Bronchial epithelial cell (primary cell): Measurements from ENCODE around the gene SYNPO. TPM values are rescaled to one million over a fixed set of nuclear protein-coding genes. Genes with fewer than 3 reads are reported as not detected.

Source experiments
- DNase-seq: peaks from one replicate; pipeline ENCODE4 v3.0.0-alpha.2; 2010; ENCODE audit warnings: low read depth
- FAIRE-seq: peaks from 2 replicates; lab custom pipeline; 2011; peaks lifted over from hg19 to GRCh38; lab: Jason Lieb, UNC
- H3K27me3 ChIP-seq: 2 replicates; pipeline ENCODE4 v1.5.1; 2011; ENCODE audit warnings: low read length; ENCODE audit not compliant: control insufficient read depth, insufficient read depth
- H3K36me3 ChIP-seq: 2 replicates; pipeline ENCODE4 v1.5.1; 2011; ENCODE audit warnings: low read length; ENCODE audit not compliant: control insufficient read depth, insufficient read depth
- H3K4me3 ChIP-seq: 2 replicates; pipeline ENCODE4 v1.5.1; 2011; ENCODE audit warnings: mild to moderate bottlenecking, low read depth, low read length, control low read depth
- total RNA-seq: library from RNA; depleted of rRNA; stranded (reverse); fragments of >200 nt; gene quantifications from 2 replicates; pipeline ENCODE4 v1.2.1, GENCODE V29; 2014
- TF ChIP-seq, protein P1 (sequence below): IDR thresholded peaks from 2 replicates; pipeline ENCODE4 v1.5.1; 2011; ENCODE audit warnings: mild to moderate bottlenecking, moderate library complexity, low read length, control low read depth, inconsistent platforms; ENCODE audit not compliant: insufficient read depth, severe bottlenecking

The SYNPO gene
- total RNA-seq, 1 donor from 2014 or later, result 1.3 TPM

DNA sequence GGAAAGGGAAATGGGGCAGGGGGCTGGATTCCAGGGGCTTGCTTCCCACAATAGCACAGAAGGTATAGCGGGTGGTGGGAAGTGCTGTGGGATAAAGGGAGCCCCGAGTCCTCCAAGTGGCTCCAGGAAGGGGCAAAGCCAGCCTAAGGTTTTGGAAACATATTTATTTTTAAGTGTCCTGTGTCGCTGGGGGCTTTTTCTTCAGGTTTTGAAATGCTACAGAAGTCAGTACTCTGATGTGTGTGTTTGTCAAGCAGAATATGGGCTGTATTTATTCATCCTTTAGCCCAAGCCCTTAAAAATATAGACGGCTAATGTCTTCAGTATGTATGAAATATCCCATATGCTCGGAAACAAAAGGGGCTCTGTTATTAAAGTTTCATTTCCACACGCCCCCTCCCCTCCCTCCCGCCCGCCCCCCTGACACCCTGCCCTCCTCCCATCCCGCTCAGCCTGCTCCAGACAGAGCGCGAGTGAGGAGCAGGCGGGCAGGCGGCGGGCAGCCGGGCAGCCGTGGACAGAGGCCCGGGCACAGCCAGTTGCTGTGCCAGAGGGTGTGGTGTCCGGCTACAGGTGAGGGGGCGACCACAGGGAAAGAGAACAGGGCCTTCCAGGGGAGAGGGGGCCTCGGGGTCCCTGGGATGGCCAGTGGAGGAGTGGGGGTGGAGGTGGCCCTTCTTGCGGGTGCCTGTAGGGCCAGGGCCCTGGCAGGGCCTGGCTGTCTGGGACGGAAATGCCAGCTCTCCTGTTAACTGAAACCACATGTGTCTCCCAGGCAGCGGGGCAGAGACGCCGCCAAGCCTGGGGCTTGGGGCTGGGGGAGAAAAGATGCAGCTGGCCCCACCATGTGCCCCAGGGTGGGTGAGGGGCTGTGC lies 39.6 kb upstream of the SYNPO start:
- Histone ChIP-seq H3K27me3 (no peaks in the 10 kb centered on the region), H3K4me3 (peak overlapping the region; percentile 32), H3K36me3 (no peaks in the 10 kb centered on the region)
- FAIRE-seq, result no peak
- peak; percentile 15 for DNase-seq
- TF ChIP-seq, protein P1, sequence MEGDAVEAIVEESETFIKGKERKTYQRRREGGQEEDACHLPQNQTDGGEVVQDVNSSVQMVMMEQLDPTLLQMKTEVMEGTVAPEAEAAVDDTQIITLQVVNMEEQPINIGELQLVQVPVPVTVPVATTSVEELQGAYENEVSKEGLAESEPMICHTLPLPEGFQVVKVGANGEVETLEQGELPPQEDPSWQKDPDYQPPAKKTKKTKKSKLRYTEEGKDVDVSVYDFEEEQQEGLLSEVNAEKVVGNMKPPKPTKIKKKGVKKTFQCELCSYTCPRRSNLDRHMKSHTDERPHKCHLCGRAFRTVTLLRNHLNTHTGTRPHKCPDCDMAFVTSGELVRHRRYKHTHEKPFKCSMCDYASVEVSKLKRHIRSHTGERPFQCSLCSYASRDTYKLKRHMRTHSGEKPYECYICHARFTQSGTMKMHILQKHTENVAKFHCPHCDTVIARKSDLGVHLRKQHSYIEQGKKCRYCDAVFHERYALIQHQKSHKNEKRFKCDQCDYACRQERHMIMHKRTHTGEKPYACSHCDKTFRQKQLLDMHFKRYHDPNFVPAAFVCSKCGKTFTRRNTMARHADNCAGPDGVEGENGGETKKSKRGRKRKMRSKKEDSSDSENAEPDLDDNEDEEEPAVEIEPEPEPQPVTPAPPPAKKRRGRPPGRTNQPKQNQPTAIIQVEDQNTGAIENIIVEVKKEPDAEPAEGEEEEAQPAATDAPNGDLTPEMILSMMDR, result no peak

DNA sequence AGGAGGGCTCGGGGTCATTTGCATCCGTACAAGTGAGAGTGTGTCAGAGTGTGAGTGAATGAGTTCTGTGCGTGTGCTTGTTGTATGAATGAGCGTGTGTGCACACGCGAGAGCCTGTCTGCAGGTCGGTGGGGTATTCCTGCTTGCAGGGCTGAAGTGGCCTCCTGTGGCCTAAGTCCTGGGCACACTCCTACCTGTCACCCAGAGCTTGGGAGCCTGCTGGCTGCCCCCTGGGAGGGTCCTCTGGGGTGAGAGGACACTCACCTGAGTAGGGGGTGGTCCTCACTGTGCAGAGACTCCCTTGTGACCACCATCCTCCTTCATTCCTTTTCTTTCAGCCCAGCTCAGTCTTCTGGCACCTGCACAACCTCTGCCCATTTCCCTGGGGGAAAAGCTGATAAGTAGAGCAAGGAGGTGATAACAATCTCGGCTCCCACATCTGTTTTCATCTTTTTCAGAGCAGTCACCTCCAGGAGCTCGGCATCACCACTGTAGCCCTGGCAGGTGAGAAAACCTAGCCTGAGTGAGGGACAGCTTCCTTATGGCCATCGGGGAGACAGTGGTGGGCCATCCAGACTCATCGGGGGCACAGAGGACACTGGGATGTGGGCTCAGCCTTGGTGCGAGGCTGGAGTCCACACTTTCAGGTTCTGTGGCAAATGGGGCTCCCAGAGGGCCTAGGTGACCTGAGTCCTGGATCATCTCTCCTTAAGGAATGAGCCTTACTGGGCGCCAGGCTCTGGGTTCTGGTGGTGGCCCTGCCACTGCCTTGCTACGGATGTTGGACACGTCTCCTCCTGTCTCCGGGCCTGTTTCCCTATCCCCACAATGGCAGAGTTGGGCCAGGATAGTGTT lies 38.7 kb upstream of the SYNPO start:
- Histone ChIP-seq H3K27me3 (no peaks in the 10 kb centered on the region), H3K36me3 (no peaks in the 10 kb centered on the region), H3K4me3 (no peak overlapping the region)
- no peak for FAIRE-seq
- TF ChIP-seq, protein P1, result no peak
- DNase-seq, result peak; percentile 64

DNA sequence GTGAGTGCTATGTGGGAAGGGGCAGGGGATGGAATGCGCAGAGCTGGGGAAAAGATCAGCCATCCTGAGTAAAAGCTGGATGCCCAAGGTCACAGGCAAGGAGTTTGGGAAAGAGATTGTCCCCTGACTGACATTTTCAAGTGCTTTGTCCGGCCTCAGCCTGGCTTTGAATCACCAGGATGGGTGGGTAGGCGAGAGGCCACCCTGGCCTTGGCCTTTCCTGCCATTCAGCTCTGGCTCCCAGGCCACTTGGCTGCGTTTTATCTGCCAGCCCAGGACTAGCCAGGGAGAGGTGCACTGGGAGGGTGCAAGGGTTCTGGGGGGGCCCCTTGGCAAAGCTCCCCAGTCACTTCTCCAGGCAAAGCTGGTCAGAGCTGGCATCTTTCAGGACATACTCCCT lies 37.4 kb upstream of the SYNPO start:
- TF ChIP-seq, protein P1, result no peak
- no peak for DNase-seq
- H3K4me3 ChIP-seq, result no peak overlapping the region
- no peaks in the 10 kb centered on the region for H3K36me3 ChIP-seq
- no peak for FAIRE-seq
- H3K27me3 ChIP-seq, result no peaks in the 10 kb centered on the region

DNA sequence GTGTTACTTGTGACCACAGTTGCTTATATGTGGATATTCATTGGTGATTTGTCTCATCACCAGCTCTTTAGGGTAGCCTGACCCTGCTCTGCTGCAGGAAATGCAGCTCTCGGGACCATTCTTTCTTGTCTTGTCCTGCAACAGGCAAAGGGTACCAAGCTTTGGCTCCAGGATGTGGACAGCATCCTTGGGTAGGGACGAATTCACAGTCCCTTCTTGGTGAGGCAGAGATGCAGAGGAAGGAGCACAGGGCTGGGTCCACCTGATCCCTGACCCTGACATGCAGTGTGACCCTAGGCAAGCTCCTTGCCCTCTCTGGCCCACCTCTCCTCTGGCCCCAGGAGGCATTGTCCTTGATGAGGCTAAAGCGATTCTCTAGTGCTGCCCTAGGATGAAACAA lies 37.0 kb upstream of the SYNPO start:
- TF ChIP-seq, protein P1, result no peak
- H3K36me3 ChIP-seq, result no peaks in the 10 kb centered on the region
- H3K27me3 ChIP-seq, result no peaks in the 10 kb centered on the region
- FAIRE-seq, result no peak
- no peak overlapping the region for H3K4me3 ChIP-seq
- DNase-seq, result no peak

DNA sequence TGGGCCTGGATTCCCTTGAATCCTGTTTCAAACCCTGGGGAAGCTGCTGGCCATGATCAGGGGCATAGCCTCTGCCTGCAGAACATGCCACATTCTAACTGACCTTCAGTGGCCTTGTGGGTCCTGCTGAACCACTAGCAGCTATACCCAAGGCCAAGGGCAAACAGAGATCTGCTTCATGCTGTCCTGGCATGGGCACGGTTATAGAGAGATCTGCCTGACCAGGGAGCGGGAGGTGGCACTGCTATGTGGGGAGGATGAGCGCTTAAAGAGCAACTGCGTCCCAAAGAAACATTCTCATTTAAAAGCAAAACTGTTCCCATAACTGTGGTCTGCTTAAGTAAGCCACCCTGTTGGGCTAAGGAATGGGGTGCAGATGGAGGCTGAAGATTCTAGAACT lies 36.5 kb upstream of the SYNPO start:
- DNase-seq (no peak), FAIRE-seq (no peak)
- Histone ChIP-seq H3K27me3 (no peaks in the 10 kb centered on the region), H3K4me3 (no peak overlapping the region), H3K36me3 (no peaks in the 10 kb centered on the region)
- TF ChIP-seq, protein P1, result no peak
